Measurements from ENCODE around the gene SLC10A3.

The SLC10A3 gene

DNA sequence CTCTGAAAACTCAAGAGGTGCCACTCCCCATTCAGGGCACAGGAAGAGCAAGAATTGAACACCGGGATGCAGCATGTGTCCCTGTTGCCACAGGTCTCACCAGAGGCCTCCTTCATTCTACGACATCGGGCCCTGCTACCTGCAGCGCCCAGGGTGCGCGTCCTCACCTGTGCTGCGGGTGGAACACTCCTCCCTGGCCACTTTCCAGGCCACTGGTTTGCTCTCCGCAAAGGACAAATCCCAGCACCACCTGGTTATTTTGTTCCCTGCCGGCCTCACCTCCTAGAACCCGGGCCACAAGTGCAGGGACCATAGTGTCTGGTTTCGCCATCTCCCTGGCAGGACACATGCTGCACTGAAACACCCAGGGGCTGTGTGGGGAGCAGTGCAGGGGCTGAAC lies 39.9 kb upstream of the SLC10A3 start:
- no peak for TF ChIP-seq CTCF (IDR thresholded peaks at IDR 0.05; ENCODE audit: low read length, missing control alignments)
- DNase-seq (ENCODE audit: low read depth) = no peak
- H3K4me3 ChIP-seq (replicated peaks; ENCODE audit: low read depth, low read length) = no peak overlapping the region

GRCh38 chrX:154529206-154529612 lies 38.8 kb upstream of the SLC10A3 start:
- no peak for TF ChIP-seq CTCF (IDR thresholded peaks at IDR 0.05; ENCODE audit: low read length, missing control alignments)
- peak; percentile 34 for DNase-seq (ENCODE audit: low read depth)
- H3K4me3 ChIP-seq (replicated peaks; ENCODE audit: low read depth, low read length) = no peak overlapping the region

DNA sequence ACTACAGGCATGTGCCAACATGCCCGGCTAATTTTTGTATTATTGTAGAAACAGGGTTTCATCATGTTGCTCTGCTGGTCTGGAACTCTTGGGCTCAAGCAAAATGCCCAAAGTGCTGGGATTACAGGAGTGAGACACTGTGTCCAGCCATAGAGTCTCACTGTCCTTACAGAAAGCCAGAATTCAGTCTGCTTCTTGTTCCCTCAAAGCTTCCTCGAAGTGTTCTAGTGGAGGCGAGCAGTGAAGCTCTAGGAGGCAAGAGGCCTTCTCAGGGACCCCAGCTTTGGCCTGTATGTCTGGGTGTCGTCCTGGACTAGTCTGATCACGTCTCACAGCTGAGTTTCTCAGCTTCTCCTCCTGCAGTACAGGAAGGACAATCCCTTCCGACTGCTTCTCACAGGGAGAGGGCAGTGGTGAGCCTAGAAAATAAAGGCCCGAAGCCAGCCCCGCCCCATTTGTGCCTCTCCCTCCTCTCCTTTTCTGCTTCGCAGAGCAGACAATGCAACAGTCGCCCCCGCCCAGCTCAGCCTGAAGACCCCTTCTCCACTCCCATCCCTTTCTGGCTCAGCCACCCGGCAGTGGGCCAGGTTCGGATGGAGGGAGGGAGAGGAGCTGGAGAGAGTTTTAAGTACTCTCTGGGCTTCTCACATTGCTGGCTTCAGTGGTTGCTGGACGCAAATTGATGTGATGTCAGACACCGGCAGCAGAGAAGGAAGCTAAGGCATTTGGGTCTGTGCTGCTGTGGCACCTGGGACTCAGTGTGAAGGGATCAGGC lies 36.7 kb upstream of the SLC10A3 start:
- peak; percentile 60 for TF ChIP-seq CTCF (IDR thresholded peaks at IDR 0.05; ENCODE audit: low read length, missing control alignments)
- peak overlapping the region; percentile 19 for H3K4me3 ChIP-seq (replicated peaks; ENCODE audit: low read depth, low read length)
- DNase-seq (ENCODE audit: low read depth) = peak; percentile 82

- H3K4me3 ChIP-seq (replicated peaks; ENCODE audit: low read depth, low read length) = no peak overlapping the region
- no peak for TF ChIP-seq CTCF (IDR thresholded peaks at IDR 0.05; ENCODE audit: low read length, missing control alignments)
- no peak for DNase-seq (ENCODE audit: low read depth)
Observed at GRCh38 chrX:154525606-154526490, 35.4 kb upstream of the SLC10A3 start.

DNA sequence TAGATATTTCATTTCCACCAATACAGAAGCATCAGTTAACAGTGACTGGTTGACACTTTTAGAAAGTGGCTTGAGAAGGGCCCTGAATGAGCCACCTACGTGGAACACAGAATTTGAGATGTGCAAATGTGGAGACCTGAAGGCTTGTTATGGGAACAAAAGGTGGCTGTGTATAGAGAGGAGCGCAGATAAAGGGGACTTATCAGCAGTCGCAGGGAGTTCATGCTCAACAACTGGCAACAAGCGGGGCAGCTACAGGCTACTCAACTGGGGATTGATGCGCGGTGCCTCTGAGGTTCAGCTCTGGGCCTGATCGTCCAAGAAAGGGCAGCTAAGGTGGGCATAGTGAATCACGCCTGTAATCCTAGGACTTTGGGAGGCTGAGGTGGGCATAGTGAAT lies 29.0 kb upstream of the SLC10A3 start:
- TF ChIP-seq CTCF (IDR thresholded peaks at IDR 0.05; ENCODE audit: low read length, missing control alignments) = no peak
- no peak overlapping the region for H3K4me3 ChIP-seq (replicated peaks; ENCODE audit: low read depth, low read length)
- DNase-seq (ENCODE audit: low read depth) = no peak

GRCh38 chrX:154517101-154517781 lies 26.8 kb upstream of the SLC10A3 start:
- no peak for TF ChIP-seq CTCF (IDR thresholded peaks at IDR 0.05; ENCODE audit: low read length, missing control alignments)
- no peak for DNase-seq (ENCODE audit: low read depth)
- H3K4me3 ChIP-seq (replicated peaks; ENCODE audit: low read depth, low read length) = no peak overlapping the region
